Activated CD8-positive, alpha-beta memory T cell treated with anti-CD3 and anti-CD28 coated beads, Interleukin-2, amount 50 U/mL, for 1 hour (primary cell): ENCODE measurements around the gene FRA10AC1.

Experiments
- DNase-seq: peaks from one replicate; pipeline ENCODE4 v3.0.0-alpha.2; 2020; ENCODE audit errors: extremely low read depth

FRA10AC1 gene

GRCh38 chr10:93629647-93630305, 72.6 kb downstream of the FRA10AC1 start:
- DNase-seq, result no peak

- no peak for DNase-seq
Observed at GRCh38 chr10:93628858-93629257, 73.5 kb downstream of the FRA10AC1 start.

GRCh38 chr10:93622942-93623341, 79.5 kb downstream of the FRA10AC1 start:
- no peak for DNase-seq

- DNase-seq, result no peak
Observed at GRCh38 chr10:93620925-93621324, 81.5 kb downstream of the FRA10AC1 start.
